Dedifferentiated amniotic fluid mesenchymal stem cell (primary cell): ENCODE data around the gene SCUBE1.

Experiments
- DNase-seq: peaks from one replicate; pipeline ENCODE4 v3.0.0-alpha.2; 2016; ENCODE audit errors: extremely low spot score

Gene SCUBE1

GRCh38 chr22:43213962-43214361 lies 129.2 kb downstream of the SCUBE1 start:
- DNase-seq: no peak

GRCh38 chr22:43213051-43213450 lies 130.1 kb downstream of the SCUBE1 start:
- no peak for DNase-seq

GRCh38 chr22:43212434-43212952 lies 130.7 kb downstream of the SCUBE1 start:
- DNase-seq: no peak

- no peak for DNase-seq
Observed at GRCh38 chr22:43211941-43212433, 131.2 kb downstream of the SCUBE1 start.

GRCh38 chr22:43210631-43211515 lies 132.3 kb downstream of the SCUBE1 start:
- DNase-seq: no peak

- DNase-seq: no peak
Observed at GRCh38 chr22:43209971-43210370, 133.2 kb downstream of the SCUBE1 start.

GRCh38 chr22:43209523-43209890 lies 133.7 kb downstream of the SCUBE1 start:
- DNase-seq: no peak

GRCh38 chr22:43208703-43209522 lies 134.3 kb downstream of the SCUBE1 start:
- no peak for DNase-seq

GRCh38 chr22:43207849-43208702 lies 135.1 kb downstream of the SCUBE1 start:
- DNase-seq: no peak

GRCh38 chr22:43207386-43207785 lies 135.8 kb downstream of the SCUBE1 start:
- DNase-seq: no peak

GRCh38 chr22:43206509-43207161 lies 136.5 kb downstream of the SCUBE1 start:
- no peak for DNase-seq

GRCh38 chr22:43205748-43206508 lies 137.2 kb downstream of the SCUBE1 start:
- no peak for DNase-seq

GRCh38 chr22:43205261-43205691 lies 137.9 kb downstream of the SCUBE1 start:
- no peak for DNase-seq

- DNase-seq: no peak
Observed at GRCh38 chr22:43203471-43203981, 139.6 kb downstream of the SCUBE1 start.

GRCh38 chr22:43202756-43203410 lies 140.3 kb downstream of the SCUBE1 start:
- DNase-seq: no peak

- DNase-seq: no peak
Observed at GRCh38 chr22:43202326-43202725, 140.8 kb downstream of the SCUBE1 start.

- no peak for DNase-seq
Observed at GRCh38 chr22:43201486-43202219, 141.5 kb downstream of the SCUBE1 start.

GRCh38 chr22:43200555-43200954 lies 142.6 kb downstream of the SCUBE1 start:
- DNase-seq: no peak

- no peak for DNase-seq
Observed at GRCh38 chr22:43200031-43200430, 143.1 kb downstream of the SCUBE1 start.
